Activated effector memory CD4-positive, alpha-beta T cell treated with anti-CD3 and anti-CD28 coated beads, Interleukin-2, amount 50 U/mL, for 16 hours (primary cell): ENCODE results near the gene AIF1L.

Source experiments
- DNase-seq: peaks from one replicate; pipeline ENCODE4 v3.0.0-alpha.2; 2020

The AIF1L gene

DNA sequence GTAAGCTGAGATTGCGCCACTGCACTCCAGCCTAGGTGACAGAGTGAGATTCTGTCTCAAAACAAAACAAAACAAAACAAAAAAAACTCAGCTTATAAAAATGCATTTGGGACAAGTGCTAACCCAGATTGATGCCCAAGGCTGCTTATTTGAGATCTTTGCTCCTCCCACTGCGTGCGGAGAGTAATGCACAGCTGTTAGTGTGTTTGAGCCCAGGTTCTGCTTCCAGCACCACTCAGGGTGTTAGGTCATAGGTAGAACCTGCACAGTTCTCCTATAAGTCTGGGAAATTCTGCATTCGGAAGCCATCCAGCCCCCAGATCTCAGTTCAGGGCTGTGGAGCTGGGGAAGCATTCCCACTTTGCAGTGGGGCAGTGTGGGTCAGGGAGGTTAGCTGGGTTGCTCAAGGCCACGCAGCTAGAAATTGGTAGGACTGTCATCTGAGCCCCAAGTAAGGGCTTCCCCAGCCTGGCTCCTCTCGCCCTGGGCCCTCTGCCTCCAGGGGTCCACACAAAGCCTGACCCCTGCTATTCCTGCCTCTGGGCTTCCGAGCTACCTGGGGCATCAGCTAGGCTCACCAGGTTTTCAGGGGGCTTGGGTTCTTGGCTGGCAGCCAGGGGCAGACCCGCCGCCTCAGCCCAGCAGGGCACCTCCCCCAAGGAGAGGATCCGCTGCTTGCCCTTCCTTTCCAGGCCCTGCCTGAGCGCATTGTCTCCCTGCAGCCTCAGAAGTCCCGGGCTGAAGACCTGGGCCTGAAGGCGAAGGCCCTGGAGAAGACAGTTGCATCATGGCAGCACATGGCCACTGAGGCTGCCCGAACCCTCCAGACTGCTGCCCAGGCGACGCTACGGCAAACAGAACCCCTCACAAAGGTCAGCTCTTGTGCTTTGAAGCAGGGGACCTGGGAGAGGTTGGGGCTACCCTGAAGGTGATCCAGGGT lies 17.6 kb upstream of the AIF1L start:
- no peak for DNase-seq

DNA sequence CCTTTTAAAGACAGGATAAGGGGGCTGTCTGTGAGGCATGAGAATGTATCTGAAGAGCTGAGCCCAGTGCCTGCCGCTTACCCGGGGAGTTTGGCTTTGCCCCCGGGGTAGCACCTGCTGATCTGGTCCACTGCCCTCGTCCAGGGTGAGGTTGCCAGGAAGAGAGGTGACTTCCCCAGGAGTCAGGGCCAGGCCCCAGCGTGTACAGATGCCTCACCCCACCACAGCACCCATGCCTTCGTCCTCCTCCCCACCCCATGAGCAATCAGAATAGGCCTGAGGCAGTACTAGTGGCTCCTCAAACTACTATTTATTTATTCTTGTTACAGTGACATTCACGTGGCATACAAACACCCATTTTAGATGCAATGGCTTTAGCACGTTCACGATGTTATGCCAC lies 15.7 kb upstream of the AIF1L start:
- no peak for DNase-seq

DNA sequence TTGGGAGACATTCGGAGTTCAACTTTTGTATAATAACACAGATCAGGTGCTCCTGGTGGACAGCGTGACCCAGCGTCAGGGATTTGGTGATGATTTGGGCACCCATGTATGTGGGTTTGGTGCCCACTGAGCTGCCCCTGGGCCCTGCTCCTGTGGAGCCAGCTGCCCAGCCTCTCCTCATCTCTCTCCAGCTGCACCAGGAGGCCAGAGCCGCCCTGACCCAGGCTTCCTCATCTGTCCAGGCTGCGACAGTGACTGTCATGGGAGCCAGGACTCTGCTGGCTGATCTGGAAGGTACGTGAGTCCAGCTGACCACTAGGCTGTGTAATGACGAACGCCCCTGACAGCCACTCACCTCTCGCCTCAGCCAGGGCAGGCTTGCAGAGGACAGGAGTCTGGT lies 14.5 kb upstream of the AIF1L start:
- DNase-seq = no peak

DNA sequence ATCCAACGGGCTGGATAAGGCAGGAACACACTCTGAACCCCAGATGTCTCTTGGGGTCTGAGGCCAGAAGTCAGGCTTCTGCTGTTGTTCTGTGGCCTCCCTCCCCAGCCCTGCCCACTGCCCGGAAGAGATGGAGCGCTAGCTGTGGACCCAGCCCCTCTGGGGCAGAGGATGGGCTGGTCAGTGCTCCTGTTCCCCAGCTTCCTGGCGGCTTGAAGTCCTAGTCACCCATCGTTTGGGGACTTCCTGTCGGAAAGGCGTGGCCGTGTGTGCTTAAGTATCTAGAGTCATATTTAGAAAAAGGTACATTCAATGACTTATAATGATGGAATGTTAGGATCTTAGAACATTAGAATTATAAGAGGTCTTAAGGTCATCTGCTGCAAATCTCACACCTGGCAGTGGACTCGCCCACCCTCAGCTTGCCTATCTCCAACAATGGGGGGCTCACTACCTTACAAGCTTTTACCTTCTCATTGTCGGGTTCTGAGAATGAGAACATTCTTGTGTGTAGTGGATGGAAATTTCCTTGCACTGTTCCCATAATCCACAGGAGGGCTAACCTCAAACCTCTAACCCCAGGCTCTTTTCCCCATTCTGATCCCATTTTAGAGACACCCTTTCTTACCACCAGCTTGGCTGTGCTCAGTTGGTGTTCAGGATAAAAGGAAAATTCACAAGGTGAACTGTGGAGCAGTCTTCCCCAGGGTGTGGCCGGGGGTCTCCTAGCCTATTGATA lies 13.4 kb upstream of the AIF1L start:
- no peak for DNase-seq

DNA sequence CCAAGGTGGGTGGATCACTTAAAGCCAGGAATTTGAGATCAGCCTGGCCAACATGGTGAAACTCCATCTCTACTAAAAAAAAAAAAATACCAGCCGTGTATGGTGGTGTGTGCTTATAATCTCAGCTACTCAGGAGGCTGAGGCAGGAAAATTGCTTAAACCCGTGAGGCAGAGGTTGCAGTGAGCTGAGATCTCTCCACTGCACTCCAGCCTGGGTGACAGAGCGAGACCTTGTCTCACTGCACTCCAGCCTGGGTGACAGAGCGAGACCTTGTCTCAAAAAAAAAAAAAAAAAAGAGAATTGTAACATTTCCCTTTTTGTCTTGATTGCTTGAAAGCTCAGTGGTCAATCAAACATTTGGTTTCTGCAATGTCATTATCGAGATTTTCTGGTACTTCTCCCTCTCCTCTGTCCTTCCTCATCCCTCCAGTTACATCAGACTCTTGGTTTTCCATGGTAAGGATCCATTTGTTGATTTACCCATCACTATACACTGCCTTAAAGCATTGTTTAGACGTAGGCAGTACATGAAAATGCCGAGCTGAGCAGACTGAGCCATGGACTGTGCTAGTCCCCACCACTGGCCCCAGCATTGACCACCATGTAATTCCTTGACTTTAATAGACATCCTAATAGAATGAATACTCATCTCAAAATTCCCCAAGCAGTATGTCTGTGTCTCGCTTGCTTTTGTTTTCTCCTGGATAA lies 11.5 kb upstream of the AIF1L start:
- no peak for DNase-seq

DNA sequence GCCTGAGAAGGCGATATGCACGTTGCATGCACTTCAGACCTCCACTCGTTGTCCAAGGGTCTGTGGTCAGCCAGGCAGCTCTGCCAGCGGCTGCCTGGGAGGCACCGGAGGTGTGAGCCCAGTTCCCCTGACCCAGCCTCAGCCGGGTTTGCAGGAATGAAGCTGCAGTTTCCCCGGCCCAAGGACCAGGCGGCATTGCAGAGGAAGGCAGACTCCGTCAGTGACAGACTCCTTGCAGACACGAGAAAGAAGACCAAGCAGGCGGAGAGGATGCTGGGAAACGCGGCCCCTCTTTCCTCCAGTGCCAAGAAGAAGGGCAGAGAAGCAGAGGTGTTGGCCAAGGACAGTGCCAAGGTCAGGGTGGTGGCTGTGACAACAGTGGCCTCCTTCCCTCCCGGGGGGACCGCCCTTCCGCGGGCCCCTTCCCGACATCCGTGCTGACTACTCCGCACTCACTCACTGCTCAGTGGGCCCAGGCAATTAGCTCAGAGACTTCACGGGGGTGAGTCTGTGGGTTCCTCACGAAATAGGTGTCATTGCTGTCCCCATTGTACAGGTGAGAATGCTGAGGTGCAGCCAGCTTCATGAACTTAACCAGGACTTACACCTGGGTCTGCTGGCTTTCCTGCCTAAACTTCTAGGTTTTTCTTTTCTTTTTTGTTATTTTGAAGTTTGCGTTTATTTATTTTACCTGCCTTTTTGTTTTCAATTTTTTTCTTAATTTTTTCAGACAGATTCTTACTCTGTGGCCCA lies 10.8 kb upstream of the AIF1L start:
- no peak for DNase-seq

DNA sequence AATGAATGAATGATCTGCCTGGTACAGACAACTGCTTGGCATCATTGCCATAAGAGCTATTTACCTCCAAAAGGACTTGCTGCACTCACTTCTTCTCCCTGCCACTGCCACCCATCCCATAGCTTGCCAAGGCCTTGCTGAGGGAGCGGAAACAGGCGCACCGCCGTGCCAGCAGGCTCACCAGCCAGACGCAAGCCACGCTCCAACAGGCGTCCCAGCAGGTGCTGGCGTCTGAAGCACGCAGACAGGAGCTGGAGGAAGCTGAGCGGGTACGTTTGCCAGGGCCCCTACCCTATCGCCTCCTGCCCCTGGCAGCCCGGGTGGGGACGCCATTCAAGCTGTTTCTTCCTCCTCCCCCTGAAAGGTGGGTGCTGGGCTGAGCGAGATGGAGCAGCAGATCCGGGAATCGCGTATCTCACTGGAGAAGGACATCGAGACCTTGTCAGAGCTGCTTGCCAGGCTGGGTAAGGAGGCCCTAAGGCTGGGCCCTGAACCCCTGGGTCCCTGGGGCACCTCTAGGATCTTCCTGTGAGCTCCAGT lies 8.9 kb upstream of the AIF1L start:
- DNase-seq = no peak

DNA sequence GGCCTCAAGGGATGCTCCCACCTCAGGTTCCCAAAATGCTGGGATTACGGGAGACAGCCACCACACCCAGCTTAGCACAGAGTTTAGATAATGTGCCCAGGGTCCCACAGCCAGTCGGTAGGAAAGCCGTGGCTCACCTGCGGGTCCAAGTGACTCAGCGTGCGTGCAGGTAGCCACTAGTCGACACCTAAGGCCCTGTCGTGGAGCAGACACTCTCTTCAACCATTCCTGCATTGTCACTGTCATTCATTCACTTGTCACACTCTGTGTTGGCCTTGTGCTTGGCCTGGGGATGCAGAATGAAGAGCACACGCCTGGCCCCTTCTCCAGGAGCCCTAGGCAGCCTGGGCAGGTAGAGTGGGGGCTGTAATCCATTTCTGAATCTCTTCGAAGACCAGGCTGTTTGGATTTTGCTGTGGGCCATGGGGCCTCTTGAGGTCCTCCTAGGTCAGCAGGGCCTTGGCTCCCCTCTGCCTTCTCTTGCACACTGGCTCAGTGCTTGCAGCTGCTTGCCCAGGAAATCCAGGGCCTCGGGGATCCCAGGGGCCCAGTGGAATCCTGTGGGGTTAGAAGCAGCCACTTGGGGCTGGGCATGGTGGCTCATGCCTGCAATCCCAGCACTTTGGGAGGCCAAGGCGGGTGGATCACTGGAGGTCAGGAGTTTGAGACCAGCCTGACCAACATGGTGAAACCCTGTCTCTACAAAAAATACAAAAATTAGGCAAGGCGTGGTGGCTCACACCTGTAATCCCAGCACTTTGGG lies 6.1 kb upstream of the AIF1L start:
- DNase-seq = no peak

DNA sequence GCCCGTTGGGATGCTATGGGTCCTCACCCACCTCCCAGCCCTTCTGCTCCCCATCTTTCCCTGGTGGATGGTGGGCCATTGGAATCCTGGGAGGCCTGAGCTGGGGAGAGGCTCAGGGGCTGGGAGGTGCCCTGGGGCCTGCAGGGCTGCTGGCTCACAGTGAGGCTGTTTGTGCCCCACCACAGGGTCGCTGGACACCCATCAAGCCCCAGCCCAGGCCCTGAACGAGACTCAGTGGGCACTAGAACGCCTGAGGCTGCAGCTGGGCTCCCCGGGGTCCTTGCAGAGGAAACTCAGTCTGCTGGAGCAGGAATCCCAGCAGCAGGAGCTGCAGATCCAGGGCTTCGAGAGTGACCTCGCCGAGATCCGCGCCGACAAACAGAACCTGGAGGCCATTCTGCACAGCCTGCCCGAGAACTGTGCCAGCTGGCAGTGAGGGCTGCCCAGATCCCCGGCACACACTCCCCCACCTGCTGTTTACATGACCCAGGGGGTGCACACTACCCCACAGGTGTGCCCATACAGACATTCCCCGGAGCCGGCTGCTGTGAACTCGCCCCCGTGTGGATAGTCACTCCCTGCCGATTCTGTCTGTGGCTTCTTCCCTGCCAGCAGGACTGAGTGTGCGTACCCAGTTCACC lies 4.9 kb upstream of the AIF1L start:
- no peak for DNase-seq

DNA sequence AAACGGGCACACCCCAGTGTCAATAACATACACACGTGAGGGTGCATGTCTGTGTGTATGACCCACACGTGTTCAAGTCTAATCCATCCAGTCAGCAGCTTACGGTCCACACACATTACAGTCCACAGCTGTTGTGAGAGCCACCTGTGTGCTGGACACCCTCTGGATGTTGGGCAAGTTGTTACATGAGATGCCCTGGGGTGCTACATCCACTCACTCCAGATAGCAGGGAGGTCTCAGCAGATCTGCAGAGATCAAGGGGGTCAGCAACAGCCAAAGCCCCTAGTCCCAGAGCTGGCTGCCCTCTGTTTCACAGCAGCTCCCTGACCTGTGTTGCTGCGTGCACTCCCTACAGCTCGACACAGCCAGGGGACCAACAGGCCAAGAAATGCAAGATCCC lies 4.3 kb upstream of the AIF1L start:
- DNase-seq = no peak

DNA sequence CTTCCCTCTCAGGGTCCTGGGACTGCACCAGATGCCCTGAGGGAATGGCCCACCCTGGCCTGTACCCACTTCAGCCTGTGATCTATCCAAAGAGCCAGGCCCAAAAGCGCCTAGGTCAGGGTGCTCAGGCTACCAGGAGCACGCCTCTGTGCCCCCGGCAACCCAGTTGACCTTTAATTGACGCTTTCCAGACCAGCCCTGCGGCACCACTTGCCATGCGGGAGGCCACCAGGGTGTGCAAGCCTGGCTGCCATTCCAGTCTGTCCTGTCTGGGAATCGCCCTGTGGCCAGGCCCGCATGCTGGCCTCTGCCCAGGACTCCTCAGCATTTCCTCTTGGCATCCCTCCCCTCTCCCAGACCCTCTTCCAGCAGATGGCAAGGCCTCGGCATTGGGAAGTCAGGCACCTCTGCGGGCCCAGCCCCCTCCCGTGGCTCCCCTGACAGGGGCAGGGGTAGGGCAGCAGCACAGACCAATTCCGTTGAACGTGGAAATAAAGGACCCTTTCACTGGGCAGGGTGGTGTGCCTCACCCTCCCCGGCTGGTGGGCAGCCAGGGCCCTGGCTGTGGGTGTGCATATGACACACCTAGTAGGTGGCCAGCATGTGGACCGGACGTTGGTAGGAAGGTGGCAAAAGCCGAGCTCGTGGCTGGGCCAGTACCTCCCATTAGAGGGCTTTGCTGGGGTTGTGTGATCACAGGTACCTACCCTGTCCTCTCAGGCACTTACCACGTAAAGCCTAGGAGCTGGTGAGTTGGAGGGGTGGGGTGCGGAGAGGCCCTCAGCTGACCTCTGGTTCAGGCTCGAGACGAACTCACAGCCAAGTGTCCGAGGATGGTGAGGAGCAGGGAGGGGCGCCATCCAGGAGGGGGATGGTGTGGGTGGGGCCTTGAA lies 3.5 kb upstream of the AIF1L start:
- no peak for DNase-seq

DNA sequence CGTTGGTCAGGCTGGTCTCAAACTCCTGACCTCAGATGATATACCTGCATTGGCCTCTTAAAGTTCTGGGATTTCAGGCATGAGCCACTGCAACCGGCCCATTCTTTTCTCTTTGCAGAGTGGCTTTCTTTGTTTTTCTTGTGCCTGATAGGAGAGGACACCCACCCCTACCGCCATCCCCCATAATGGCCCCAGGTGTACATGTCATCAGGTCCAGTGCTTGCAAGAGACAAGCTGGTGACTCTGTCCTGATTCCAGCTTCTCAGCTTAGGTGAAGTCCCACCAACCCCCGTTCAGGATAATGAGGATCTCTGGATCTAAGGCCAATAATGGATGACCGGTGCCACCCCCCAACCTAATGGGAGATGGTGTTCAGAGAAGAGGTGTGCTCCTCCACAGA lies 2.3 kb upstream of the AIF1L start:
- no peak for DNase-seq

DNA sequence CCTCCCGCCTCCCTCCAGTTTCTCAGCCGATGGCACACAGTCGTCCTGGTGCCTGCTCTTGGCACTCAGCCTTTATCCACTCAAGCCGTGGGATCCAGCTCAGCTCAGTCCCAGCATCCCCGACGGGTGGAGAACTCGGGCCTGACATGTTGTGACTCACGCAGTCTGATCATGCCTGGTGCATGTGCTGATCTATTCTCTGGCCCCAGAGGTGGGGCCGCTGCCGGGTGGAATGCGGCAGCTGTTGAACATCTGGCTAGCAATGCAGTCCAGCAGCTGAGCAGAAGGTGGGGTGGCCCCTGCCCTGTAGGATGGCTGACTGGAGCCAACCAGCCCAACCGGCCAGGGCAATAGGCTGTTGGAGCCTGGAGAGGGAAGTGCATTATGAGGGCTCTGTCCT lies 1.7 kb upstream of the AIF1L start:
- DNase-seq = no peak

DNA sequence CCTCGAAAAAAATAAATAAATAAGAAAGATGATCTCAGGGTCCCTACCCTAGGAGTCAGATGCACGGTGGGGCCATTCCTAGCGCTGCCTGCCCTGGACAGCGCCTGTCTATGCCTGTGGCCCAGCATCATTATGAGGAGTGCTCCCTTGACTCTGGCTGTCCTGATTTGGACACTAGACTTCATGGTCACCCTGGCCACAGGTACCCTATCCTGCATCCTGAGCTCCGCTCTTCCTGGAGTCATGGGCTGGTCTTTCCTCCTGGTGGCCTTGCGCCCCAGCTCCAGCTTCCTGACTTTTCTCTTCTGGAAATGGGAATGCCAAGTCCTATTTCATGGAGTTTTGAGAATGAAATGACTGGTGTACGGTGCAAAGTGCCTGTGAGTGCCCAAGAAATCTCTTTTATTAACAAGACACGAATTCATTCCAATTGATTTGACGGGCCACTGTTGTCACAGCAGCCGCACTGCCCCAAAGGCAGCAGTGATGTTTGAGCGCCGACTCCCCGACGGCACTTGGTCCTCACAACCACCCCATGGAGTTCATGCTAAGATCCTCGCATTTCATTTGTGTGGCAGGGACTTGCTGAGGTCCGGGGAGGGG lies 564 bp upstream of the AIF1L start:
- no peak for DNase-seq

DNA sequence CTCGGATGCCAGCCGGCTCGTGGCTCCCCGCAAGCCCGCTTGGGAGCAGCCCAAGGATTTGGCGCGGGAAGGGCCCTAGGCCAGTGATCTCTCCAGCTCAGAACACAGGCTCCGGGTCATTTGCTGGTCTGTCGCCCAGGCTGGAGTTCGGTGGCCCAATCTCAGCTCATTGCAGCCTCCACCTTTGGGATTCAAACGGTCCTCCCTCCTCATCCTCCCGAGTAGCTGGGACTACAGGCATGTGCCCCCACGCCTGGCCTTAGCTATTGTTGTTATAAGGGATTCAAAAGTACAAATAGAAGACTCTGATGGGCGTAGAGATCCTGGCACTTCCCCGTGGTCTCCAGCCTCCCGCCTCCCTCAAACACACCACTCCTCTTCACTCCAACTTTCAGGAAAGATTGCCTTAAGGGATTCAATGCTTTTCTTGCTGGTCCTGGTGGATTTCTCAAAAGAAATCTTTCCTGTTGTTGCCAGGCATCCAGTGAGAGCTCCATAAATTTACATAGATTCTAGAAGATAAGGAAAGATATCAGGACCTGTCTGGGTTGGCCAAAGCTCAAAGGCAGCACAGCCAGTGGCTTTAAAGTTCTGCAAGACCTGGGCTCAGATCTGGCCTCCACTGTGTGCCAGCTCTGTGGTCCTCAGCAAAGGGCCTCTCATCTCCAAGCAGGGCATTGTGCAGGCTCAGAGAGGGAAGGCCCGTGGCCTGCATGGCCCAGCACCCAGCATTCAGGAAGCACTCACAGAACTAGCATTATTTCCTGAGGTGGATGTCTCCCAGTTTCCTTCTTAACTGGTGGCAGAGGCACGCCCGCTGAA lies 1.0 kb downstream of the AIF1L start:
- DNase-seq = no peak

DNA sequence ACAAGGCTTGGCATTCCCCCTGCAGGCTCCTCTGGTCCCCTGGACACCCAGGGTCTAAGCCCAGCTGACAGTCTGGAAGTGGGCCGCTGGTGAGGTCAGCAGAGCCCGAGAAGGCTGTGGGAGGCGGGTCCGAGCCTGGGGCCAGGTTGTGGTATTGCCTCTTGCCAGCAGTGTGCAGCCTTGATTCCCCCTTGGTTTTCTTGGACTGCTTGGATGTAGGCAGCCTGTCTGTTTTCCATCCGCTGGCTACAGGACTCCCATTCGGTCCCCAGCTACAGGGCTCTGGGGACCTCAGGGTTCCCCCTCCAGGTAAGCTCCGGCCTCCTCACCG lies 1.6 kb downstream of the AIF1L start:
- DNase-seq = no peak

DNA sequence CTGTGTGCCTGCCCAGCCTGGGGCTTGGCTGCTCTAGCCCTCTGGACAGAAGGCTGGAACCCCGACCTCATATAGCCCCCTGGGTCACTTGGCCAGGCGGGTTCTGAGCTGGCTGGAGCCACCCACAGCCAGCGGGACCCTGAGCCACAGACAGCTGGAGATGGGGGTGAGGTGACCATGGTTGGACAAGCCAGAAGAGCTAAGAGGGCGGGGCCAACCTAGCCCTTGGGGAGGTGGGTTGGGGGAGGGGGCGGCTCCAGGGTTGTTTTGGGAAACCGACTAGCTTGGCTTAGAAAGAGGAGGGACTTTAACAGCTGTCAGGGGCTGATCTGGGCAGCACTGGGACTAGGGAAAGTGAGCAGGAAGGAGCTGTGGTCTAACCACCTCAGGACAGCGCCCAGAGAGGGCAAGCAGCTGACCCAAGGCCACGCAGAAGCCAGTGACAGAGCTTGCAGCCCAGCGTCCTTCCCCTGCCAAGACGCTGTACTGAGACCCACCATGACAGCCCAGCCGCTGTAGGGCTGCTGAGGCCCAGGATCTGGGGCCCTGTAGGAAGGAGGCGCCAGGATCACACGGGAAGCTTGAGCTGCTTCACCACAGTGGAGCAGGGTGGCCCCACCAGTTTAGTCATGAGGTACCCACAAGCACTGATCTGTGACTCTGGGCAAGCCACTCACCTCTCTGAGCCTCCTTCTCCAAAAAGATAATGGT lies 2.2 kb downstream of the AIF1L start:
- DNase-seq = no peak

DNA sequence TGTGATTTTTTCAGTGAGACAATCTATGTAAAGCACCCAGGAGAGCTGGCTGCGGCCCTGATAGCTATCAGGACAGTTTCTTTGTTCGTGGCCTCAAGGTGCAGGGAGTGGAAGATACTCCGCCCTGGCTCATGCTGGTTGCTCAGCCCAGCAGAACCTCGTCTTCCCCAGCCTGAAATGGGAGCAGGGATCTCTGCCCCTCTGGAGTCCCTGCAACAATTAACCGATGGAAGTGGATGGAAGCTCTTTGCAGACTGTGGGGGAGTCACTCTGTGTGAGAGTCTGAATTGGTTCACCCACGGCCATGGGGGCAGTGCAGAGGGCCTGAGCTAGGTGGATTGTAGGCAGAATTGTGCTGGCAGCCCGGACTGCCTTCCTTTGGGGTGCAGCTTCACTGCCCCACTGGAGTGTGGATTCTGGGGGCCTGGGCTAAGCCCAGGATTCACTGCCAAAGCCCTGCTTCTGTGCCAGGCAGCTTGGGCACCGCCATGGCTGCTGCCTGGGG lies 2.8 kb downstream of the AIF1L start:
- no peak for DNase-seq
